A204.1 (cell line): ENCODE results near the gene ZNF518B.

ENCODE experiments used
- FAIRE-seq: peaks from 2 replicates; lab custom pipeline; 2012; peaks lifted over from hg19 to GRCh38; lab: Jason Lieb, UNC

ZNF518B gene, protein sequence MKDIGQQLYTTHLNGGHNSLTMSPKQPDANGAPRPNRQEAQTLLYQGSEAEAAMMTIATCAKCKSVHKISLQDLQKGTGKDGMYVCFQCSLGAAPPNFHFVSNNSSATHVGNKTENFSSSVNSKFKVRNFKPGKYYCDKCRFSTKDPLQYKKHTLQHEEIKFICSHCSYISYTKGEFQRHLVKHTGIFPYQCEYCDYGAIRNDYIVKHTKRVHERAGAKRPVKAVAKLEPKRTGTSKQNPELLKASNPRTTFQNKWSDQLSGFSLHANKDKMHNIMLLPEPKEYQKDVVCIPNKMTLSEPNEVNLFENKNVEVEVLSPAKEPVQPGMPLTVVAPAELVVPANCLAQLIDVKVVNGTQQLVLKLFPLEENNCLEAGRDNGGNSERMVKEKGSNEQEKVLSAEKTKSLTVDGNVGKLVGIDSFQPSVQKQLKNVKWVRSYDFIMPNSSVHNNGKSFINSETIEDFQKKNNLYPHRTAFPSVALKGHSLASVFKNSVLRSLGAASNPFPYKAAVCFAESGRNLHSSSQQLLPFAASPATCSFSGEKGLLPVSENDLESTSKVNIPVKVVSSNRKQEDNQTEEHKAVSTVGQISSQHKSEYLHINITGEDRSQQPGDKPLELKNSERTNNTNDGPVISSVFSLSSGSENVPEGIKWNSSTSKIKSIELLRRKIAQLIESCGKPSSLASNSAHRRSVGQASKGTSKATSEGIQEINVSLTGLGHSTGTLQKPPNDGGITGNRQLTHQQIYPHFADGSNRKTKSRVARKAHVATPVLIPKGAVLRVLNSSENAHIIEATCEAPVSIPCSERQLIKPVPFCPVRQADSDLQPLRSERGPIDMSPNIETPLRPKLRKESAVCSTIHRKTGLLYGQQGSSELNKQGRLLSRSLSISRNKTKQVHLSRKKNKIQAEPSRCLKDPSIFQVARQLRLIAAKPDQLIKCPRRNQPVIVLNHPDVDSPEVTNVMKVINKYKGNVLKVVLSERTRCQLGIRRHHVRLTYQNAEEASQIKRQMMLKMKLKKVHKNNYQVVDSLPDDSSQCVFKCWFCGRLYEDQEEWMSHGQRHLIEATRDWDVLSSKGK

DNA sequence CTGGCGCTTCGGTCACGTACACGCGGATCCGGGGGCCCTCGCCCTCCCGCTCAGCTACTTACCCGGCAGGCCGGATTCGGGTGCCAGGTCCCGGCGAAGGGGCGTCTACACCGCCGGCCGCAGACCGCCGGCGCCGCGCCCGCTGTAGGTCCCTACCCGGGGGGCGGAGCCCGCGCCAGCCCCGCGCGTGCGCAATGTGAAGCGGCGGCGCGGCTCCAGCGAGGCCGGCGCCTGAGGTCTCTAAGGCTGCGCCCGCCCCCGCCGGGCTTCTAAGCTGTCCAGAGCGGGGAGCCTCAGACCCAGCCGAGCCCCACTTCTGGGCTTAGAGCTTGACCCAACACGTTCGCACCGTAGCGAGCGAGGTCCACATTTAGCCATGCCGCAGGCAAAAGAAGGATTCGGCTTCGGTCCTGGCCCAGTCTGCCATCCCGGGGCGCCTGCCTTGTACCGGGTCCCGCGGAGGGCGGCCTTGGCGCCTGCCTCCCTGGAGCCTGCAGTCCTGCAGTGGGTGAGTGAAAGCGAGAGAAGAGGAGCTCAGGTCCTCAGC, at the start of gene ZNF518B:
Gene ZNF518B, minus strand, starts transcription at position 172 of the 547 bp plus-strand sequence. CDS start 11,098 bp downstream, outside the sequence.
- FAIRE-seq, result no peak

GRCh38 chr4:10506077-10506476, 48.9 kb upstream of the ZNF518B start:
- FAIRE-seq, result no peak

GRCh38 chr4:10504570-10505179, 47.4 kb upstream of the ZNF518B start:
- no peak for FAIRE-seq

DNA sequence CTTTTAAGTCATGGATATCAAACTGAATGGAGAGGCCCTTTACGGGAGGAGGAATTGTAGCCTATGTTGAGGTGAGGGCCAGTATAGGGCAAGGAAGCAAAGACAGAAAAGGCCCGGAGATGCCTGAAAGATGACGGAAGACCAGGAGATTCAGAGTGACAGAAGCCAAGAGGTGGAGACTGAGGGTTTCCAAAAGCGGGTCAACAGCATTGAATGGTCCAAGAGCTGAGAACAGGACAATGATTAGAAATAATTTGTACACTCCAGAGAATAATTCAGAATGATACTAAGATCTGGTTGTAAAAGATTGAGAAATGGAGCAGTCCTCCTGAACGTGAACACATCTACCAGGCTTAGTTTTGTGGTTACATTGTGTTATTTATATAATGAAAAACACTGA, 45.5 kb upstream of the ZNF518B start:
- FAIRE-seq, result no peak

DNA sequence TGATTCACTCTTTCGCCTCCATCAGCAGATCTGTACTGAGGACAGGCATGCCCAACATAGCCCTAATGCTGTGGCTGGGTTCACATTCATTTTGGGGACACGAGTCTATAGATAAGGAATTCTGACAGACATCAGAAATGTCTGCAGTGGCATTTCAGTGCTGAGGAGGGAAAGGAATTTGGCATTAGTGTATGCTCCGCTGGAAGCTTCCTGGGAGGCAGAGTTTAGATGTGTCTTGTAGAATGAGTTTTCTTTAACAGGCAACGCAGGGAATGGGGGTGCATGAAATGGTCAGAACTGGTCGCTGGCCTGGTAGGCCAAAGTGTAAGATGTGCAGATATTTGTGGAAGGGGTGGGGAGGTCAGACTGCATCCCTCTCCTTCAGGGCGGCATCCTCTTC, 43.5 kb upstream of the ZNF518B start:
- FAIRE-seq, result no peak

- no peak for FAIRE-seq
Measured at GRCh38 chr4:10496200-10496599, 39.0 kb upstream of the ZNF518B start.

DNA sequence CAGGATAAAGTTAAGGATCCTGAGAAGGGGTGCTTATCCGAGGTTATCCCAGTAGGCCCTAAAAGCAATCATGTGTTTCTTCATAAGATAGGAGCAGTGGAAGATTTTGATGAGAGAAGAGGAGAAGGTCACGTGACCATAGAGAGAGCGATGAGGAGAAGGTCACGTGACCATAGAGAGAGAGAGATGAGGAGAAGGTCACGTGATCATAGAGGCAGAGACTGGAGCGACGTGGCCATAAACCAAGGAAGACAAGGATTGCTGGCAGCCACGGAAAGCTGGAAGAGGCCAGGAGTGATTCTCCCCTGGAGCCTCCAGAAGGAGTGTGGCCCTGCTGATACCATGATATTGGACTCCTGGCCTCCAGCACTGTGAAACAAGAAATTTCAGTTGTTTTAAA, 38.4 kb upstream of the ZNF518B start:
- FAIRE-seq, result no peak

GRCh38 chr4:10492464-10492863, 35.2 kb upstream of the ZNF518B start:
- FAIRE-seq, result no peak

DNA sequence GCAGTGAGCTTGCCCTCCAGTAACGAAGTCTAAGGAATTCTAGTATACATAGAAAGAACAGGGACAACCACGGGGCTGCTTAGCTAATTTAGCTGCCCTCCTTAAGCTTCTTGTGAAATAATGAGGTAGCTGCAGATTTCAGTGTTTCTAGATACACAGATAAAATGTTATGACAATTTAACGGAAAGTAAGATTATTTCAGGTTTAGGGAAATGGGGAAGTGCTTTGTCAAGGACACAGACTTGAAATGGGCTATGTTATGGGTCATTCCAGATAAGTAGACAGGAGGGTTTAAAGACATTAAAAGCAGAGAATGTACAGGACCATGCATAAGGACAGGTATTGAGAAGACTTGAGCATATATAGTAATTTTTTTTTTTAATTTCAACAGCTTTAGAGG, 34.2 kb upstream of the ZNF518B start:
- FAIRE-seq, result no peak

DNA sequence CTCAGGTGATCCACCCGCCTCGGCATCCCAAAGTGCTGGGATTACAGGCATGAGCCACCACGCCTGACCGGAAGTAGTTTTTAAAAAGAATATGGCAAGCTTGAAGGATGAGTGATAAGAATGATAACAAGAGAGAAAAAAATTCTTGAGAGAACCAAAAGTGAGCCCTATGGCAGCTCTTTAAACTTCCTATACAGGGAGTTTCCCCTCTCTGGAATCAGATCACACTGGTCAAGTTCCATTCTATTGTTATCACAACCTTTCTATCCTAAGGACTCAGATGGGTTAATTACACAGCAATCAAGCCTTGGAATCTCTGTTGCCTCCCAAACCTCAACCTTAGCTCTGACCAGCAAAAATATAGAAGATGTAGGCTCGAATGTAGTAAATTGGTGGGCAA, 33.8 kb upstream of the ZNF518B start:
- no peak for FAIRE-seq

DNA sequence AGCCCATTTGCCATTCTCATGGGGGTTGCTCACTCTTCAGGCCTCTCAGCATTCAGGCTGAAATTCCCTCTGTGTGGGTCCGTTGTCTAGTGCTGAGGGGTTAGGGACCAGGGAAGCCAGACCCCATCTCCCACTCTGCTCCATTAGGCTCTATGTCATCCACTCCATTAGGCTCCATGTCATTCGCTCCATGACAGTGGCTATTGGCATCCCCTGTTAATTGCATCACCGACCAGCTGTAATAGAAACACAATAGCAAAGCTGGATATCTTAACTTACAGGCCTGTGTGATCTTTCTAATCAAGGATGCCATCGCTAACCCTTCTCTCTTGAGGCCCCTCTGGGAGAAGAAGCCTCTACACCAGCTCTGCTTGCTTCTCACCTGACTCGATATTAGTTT, 25.7 kb upstream of the ZNF518B start:
- no peak for FAIRE-seq

GRCh38 chr4:10480616-10481015, 23.4 kb upstream of the ZNF518B start:
- FAIRE-seq, result no peak

DNA sequence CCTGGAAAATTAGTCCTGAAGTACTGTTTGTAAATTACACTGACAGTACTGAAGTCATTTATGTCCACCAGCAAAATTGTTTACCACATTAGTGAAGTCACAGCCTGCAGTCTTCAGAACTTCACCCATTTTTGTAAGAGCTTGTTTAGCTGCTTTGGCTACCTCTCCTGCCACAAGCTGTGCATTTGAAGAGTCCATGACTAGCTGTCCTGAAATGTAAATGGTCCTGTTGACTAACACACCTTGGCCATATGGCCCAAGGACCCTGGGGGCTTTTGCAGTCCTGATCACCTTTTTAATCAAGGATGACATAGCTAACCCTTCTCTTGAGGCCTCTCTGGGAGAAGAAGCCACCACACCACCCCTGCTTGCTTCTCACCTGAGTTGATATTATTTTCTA, 21.4 kb upstream of the ZNF518B start:
- no peak for FAIRE-seq

DNA sequence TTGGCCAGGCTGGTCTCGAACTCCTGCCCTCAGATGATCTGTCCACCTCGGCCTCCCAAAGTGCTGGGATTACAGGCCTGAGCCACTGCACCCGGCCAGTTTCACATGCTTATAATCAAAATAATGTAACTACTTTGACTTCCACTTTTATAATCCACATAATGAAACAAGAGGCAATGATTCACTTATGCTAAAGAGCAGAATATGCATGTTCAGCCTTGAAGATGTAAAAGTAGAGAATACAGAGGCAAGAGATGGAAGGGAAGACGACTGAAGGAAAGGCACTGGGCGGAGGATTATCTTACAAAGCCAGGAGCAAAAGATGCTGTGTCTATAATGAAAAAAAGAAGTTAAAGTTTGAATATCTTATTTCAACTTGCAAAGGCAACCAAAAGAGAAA, 13.3 kb upstream of the ZNF518B start:
- FAIRE-seq, result no peak

DNA sequence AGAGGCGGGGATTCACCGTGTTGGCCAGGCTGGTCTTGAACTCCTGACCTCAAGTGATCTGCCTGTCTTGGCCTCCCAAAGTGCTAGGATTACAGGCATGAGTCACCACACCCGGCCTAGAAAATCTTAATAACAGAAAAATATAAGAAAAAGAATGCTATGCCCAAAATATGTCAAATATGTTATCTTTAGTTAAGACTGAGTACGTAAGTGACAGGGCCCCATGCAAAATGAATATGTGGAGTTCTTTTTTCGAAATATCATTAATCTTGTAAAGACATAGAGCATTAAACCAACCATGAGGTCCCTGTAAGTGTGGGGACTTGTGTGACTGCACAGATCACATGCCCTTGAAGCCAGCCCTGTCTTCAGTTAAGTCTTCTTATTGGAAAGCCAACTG, 8.9 kb upstream of the ZNF518B start:
- no peak for FAIRE-seq

DNA sequence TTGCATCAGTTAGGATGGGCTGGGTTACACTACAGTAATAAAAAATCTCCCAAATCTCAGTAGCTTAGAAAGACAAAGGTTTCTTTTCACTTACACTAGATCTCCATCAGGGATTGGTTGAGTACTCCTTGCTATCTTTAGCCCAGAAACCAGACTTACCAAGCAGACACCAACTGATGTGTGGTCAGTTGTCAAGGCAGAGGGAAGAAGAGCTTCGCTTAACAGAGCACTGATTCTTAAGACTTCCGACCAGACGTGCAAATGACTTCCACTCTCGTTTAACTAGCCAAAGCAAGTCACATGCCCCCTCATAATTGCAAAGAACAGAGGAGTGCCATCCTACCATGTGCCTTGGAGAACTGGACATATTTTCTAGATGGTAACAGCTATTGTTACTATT, 5.7 kb upstream of the ZNF518B start:
- FAIRE-seq, result no peak

DNA sequence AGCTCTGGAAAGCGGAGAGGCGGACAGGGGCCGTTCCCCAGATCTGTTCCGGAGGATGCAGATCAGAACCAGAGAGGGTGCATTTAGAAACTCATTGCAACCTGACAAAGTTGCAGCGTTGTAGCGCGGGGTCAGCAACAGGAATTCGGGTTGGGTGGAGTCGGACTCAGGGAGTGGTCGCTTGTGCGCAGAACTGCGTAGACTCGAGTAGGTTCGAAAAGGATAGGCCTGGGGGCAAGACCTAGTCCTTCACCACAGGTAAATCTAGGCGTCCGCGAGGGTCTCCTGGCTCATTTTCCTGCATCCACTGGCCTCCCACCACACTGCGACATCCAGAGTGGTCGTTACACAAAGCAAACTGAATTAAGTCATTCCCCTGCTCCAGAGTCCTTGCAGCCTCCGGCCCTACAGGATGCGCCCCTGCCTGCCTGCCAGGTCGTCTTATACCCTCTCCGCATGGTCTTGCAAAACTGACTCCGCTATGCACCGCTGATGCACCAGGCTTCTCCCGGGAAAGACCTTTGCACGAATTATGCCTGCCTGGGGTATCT, 4.7 kb upstream of the ZNF518B start:
- no peak for FAIRE-seq

DNA sequence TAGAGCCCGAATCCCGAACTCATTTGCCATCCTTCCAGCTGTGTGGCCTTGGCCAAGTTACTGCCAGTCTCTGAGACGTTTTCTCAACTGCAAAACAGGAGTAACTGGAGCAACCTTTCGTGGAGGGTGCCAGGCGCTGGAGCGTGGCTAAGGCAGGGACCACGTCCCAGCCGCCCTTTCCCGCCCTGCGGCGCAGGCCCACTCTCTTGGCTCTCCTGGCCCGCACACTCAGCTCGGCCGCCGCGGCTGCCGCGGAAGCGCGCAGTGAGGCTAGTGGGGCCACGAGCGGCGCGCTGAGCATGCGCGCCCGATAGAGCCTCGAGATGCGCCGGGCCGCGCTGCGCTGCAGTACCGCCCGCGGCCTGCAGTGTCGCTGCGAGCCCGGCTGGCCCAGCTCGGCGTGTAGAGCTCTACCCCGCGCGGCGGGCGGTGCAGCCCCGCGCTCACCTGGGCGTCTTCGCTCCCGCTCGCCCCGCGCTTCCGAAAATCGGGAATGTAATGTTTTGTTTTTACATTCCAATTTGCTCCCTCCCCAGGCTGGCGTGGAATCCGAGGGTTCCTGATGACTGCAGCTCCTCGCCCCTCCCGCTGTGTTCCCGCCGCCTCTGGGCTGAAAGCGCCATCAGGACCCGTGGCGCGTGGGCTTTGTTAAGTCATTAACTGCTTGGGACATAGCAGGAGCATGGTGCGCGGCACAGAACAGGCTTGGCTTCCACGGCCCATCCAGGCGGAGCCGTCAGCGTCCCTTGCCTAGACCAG, 4.0 kb upstream of the ZNF518B start:
- no peak for FAIRE-seq

DNA sequence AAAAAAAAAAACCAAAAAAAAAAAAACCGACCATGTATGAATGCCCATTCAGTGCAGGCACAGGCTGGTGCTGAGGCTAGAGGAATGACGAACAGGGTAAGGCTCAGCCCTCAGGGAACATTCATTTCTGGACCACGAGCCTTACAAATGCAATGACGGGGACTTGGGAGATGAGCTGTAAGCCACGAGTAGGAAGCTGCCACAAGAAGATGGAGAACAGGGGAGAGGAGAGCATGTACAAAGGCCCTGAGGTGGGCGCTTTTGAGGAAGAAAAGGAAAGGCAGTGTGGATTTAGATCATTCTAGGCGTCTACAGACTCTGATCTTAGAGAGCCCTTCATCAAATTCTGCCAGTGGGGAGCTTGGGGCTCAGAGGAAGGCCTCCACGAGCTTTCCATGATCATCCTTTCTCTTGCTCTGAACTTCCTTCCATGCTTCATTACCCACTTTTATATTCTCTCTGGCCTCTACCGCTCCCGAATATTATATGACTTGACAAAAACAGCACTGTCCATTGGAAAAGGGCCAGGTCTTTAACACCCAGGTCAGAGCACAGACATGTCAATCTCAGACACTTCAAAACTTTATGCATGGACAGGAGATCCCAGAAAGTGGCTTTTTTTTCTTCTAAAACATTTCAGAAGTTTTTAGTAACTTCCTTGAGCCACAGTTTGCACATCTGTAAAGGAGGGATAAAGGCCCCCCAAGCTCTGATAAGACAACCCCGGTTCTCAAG, 3.3 kb upstream of the ZNF518B start:
- no peak for FAIRE-seq

DNA sequence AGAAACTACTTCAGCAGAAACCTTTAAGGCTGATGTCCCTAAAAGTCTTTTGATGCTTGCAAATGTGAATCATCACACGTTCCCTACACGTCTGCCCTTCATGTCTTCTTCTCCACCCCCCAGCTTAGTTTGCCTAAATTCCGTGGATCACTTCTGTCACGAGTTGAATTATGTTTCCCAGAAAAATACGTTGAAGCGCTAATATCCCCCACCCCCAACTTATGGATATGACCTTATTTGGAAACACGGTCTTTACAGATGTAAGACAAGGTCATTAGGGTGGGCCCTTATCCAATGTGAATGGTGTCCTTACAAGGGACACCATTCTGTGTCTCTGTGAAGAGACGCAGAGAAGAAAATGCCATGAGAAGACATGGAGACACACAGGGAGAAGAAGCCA, 2.1 kb upstream of the ZNF518B start:
- no peak for FAIRE-seq

GRCh38 chr4:10458177-10458576, 951 bp upstream of the ZNF518B start:
- no peak for FAIRE-seq
